HEK293 (cell line): ENCODE results near the gene WDR75.

ENCODE experiments used
- CTCF ChIA-PET: fragments of 350-600 bp; formaldehyde crosslinking; extraction: SDS; loops from one replicate; lab custom pipeline; 2021; ENCODE audit warnings: antibody characterized with exemption; lab: Yijun Ruan, JAX
- POLR2A ChIA-PET: fragments of 300-600 bp; formaldehyde crosslinking; extraction: SDS; loops from one replicate; lab custom pipeline; 2020; ENCODE audit warnings: antibody characterized with exemption, inconsistent platforms; lab: Yijun Ruan, JAX
- H3K27ac ChIP-seq: fragments of 200-500 bp; sonication (Bioruptor generic); 2 replicates; pipeline ENCODE4 v1.5.1; 2014; ENCODE audit warnings: low read depth, low read length, control low read depth, inconsistent platforms; ENCODE audit errors: extremely low read depth
- H3K36me3 ChIP-seq, 2 experiments: fragments of 200-500 bp in 1 of 2; sonication (Bioruptor generic) in 1 of 2; 1 replicate in 1 of 2; 2 replicates in 1 of 2; pipeline ENCODE4 v1.5.1; 2014 to 2017; ENCODE audit warnings: inconsistent platforms in 2 of 2, low read length in 2 of 2; ENCODE audit not compliant: control insufficient read depth in 2 of 2, insufficient read depth in 1 of 2
- H3K4me1 ChIP-seq: fragments of 200-500 bp; sonication (Bioruptor generic); 2 replicates; pipeline ENCODE4 v1.5.1; 2014; ENCODE audit warnings: mild to moderate bottlenecking, low read length, inconsistent platforms; ENCODE audit not compliant: control insufficient read depth, insufficient read depth
- H3K4me3 ChIP-seq: 2 replicates; pipeline ENCODE4 v1.5.1; 2011; ENCODE audit warnings: low read depth, mild to moderate bottlenecking, control low read depth, low read length, moderate library complexity
- H3K9me3 ChIP-seq: fragments of 200-500 bp; sonication (Bioruptor generic); 2 replicates; pipeline ENCODE4 v1.5.1; 2014; ENCODE audit warnings: low read depth, low read length, inconsistent platforms; ENCODE audit not compliant: control insufficient read depth, insufficient read depth
- BCL11A ChIP-seq: fragments of 450-650 bp; formaldehyde crosslinking; IDR thresholded peaks from 2 replicates; pipeline ENCODE4 v1.5.1; 2016; ENCODE audit warnings: low read depth, missing biosample characterization, missing genetic modification characterization
- FEZF1 ChIP-seq: fragments of 450-650 bp; formaldehyde crosslinking; IDR thresholded peaks from 2 replicates; pipeline ENCODE4 v1.5.1; 2016; ENCODE audit warnings: missing biosample characterization, missing genetic modification characterization
- GFI1B ChIP-seq: fragments of 450-650 bp; formaldehyde crosslinking; IDR thresholded peaks from 2 replicates; pipeline ENCODE4 v1.5.1; 2016; ENCODE audit warnings: missing biosample characterization, missing genetic modification characterization
- HOXD13 ChIP-seq: sonication (generic); formaldehyde crosslinking; IDR thresholded peaks from 2 replicates; pipeline ENCODE4 v1.8.0; 2022; ENCODE audit warnings: missing genetic modification reagents, borderline replicate concordance
- OSR2 ChIP-seq: fragments of 450-650 bp; formaldehyde crosslinking; IDR thresholded peaks from 2 replicates; pipeline ENCODE4 v1.5.1; 2016; ENCODE audit warnings: missing biosample characterization, missing genetic modification characterization
- PATZ1 ChIP-seq: fragments of 450-650 bp; formaldehyde crosslinking; IDR thresholded peaks from 2 replicates; pipeline ENCODE4 v1.5.1; 2016; ENCODE audit warnings: missing biosample characterization, missing genetic modification characterization
- PRDM1 ChIP-seq: fragments of 450-650 bp; formaldehyde crosslinking; IDR thresholded peaks from 2 replicates; pipeline ENCODE4; 2016; ENCODE audit warnings: missing biosample characterization, missing genetic modification characterization
- REPIN1 ChIP-seq: fragments of 450-650 bp; formaldehyde crosslinking; IDR thresholded peaks from 2 replicates; pipeline ENCODE4 v1.5.1; 2017; ENCODE audit warnings: missing biosample characterization, missing genetic modification characterization, low read depth
- SETDB1 ChIP-seq: IDR thresholded peaks from one replicate; pipeline ENCODE4 v1.6.1; 2017; ENCODE audit warnings: mild to moderate bottlenecking, low read length, moderate library complexity, mixed read lengths; ENCODE audit not compliant: insufficient read length
- TCF7L2 ChIP-seq: IDR thresholded peaks from 2 replicates; pipeline ENCODE4 v1.6.1; 2011; ENCODE audit warnings: low read depth, mild to moderate bottlenecking, inconsistent platforms, low read length, moderate library complexity, borderline replicate concordance
- ZFP41 ChIP-seq: fragments of 450-650 bp; formaldehyde crosslinking; IDR thresholded peaks from 2 replicates; pipeline ENCODE4 v1.5.1; 2016; ENCODE audit warnings: missing biosample characterization, missing genetic modification characterization, borderline replicate concordance
- ZNF114 ChIP-seq: fragments of 450-650 bp; formaldehyde crosslinking; IDR thresholded peaks from 2 replicates; pipeline ENCODE4 v1.5.0; 2017; ENCODE audit warnings: missing biosample characterization, missing genetic modification characterization
- ZNF121 ChIP-seq: fragments of 450-650 bp; formaldehyde crosslinking; IDR thresholded peaks from 2 replicates; pipeline ENCODE4 v1.5.1; 2016; ENCODE audit warnings: missing biosample characterization, missing genetic modification characterization
- ZNF148 ChIP-seq: fragments of 450-650 bp; formaldehyde crosslinking; IDR thresholded peaks from 2 replicates; pipeline ENCODE4 v1.5.0; 2017; ENCODE audit warnings: missing biosample characterization, missing genetic modification characterization, borderline replicate concordance
- ZNF16 ChIP-seq: fragments of 450-650 bp; formaldehyde crosslinking; IDR thresholded peaks from 2 replicates; pipeline ENCODE4 v1.5.1; 2016; ENCODE audit warnings: low read depth, missing biosample characterization, missing genetic modification characterization
- ZNF2 ChIP-seq: fragments of 450-650 bp; formaldehyde crosslinking; IDR thresholded peaks from 2 replicates; pipeline ENCODE4 v1.5.1; 2016; ENCODE audit warnings: missing biosample characterization, missing genetic modification characterization
- ZNF302 ChIP-seq: fragments of 450-650 bp; formaldehyde crosslinking; IDR thresholded peaks from 2 replicates; pipeline ENCODE4 v1.5.1; 2016; ENCODE audit warnings: missing biosample characterization, missing genetic modification characterization, low read depth
- ZNF311 ChIP-seq: fragments of 450-650 bp; formaldehyde crosslinking; IDR thresholded peaks from 2 replicates; pipeline ENCODE4 v1.5.1; 2017; ENCODE audit warnings: missing biosample characterization, missing genetic modification characterization, borderline replicate concordance
- ZNF341 ChIP-seq: fragments of 450-650 bp; formaldehyde crosslinking; IDR thresholded peaks from 2 replicates; pipeline ENCODE4; 2016; ENCODE audit warnings: low read depth, missing biosample characterization, missing genetic modification characterization
- ZNF366 ChIP-seq: fragments of 450-650 bp; formaldehyde crosslinking; conservative IDR thresholded peaks from 2 replicates; pipeline ENCODE4 v1.5.1; 2016; ENCODE audit warnings: missing biosample characterization, missing genetic modification characterization
- ZNF514 ChIP-seq: fragments of 450-650 bp; formaldehyde crosslinking; IDR thresholded peaks from 2 replicates; pipeline ENCODE4 v1.5.1; 2016; ENCODE audit warnings: missing biosample characterization, missing genetic modification characterization
- ZNF654 ChIP-seq: fragments of 450-650 bp; formaldehyde crosslinking; IDR thresholded peaks from 2 replicates; pipeline ENCODE4 v1.5.1; 2016; ENCODE audit warnings: low read depth, missing biosample characterization, missing genetic modification characterization
- ZNF664 ChIP-seq: fragments of 450-650 bp; formaldehyde crosslinking; IDR thresholded peaks from 2 replicates; pipeline ENCODE4 v1.5.1; 2016; ENCODE audit warnings: missing biosample characterization, missing genetic modification characterization
- ZSCAN30 ChIP-seq: fragments of 450-650 bp; IDR thresholded peaks from 2 replicates; pipeline ENCODE4 v1.5.1; 2018; ENCODE audit warnings: missing biosample characterization, mild to moderate bottlenecking, missing genetic modification characterization, moderate library complexity
- ZXDB ChIP-seq: fragments of 450-650 bp; formaldehyde crosslinking; IDR thresholded peaks from 2 replicates; pipeline ENCODE4 v1.5.1; 2016; ENCODE audit warnings: missing biosample characterization, missing genetic modification characterization
- TF ChIP-seq, protein P1 (sequence below): fragments of 450-650 bp; formaldehyde crosslinking; IDR thresholded peaks from 2 replicates; pipeline ENCODE4 v1.5.1; 2016; ENCODE audit warnings: missing biosample characterization, missing genetic modification characterization
- TF ChIP-seq, protein P2 (sequence below): fragments of 450-650 bp; formaldehyde crosslinking; IDR thresholded peaks from 2 replicates; pipeline ENCODE4 v1.5.1; 2016; ENCODE audit warnings: missing biosample characterization, missing genetic modification characterization

WDR75 gene

GRCh38 chr2:189465478-189465877 is 24.2 kb downstream of the WDR75 start:
- ChIA-PET POLR2A (no interaction called here), CTCF (interaction anchor here (1.2 to 1.5 kb wide), 2 partner anchors 9 to 196 kb away, joined by 3 to 7 read pairs; partner anchors contain the start of gene ASNSD1)
- Histone ChIP-seq H3K4me1 (peaks cover 6% of the 10 kb centered on the region; the same call in 1 of the 2 replicates), H3K9me3 (no peaks in the 10 kb centered on the region), H3K4me3 (no peak overlapping the region), H3K36me3 (peaks cover 31 to 93% of the 10 kb centered on the region in 2 experiments), H3K27ac (no peak overlapping the region)
- TF ChIP-seq ZXDB (tag by site-specific recombination) (peak; percentile 62), GFI1B (tag by site-specific recombination) (no peak), FEZF1 (tag by site-specific recombination) (peak; percentile 84), ZNF311 (no peak), PRDM1 (tag by site-specific recombination) (no peak), ZNF114 (tag by site-specific recombination) (no peak), TCF7L2 (peak; percentile 77; the same call in 1 of the 2 replicates), ZSCAN30 (tag by site-specific recombination) (peak; percentile 30; the same call in 1 of the 2 replicates), ZNF514 (tag by site-specific recombination) (no peak), ZNF341 (tag by site-specific recombination) (peak; percentile 43; the same call in 1 of the 2 replicates)

DNA sequence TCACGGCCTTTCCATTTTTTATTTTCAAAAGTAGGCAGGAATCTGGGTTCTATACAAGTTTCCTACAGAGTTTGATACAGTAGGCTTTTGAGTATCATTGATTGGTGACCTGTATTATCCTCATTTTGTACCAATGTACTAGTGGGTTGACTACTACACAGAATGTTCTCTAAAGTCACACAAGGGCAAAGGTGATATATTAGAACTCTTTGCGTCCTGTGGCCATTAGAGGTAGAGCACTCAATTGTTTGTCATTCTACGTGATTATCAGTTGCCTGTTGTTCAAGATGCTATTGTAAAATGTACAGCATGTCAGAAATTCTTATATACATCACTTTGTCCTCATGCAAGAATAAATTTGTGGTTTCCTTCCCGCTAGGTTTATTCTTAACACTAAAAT is 24.8 kb downstream of the WDR75 start:
- H3K36me3 ChIP-seq: peaks cover 35 to 92% of the 10 kb centered on the region in 2 experiments
- H3K27ac ChIP-seq: no peak overlapping the region
- POLR2A ChIA-PET: no interaction called here
- H3K9me3 ChIP-seq: no peaks in the 10 kb centered on the region
- CTCF ChIA-PET: interaction anchor here (0.6 to 1.2 kb wide), 2 partner anchors 36 to 195 kb away, joined by 3 read pairs; partner anchors contain the start of gene ASNSD1
- H3K4me1 ChIP-seq: peaks cover 6% of the 10 kb centered on the region; the same call in 1 of the 2 replicates
- H3K4me3 ChIP-seq: no peak overlapping the region
- no peak for TF ChIP-seq SETDB1
- TF ChIP-seq ZNF366 (tag by site-specific recombination): no peak
- TF ChIP-seq ZNF16 (tag by site-specific recombination): no peak
- TF ChIP-seq REPIN1 (tag by site-specific recombination): no peak
- TF ChIP-seq ZFP41 (tag by site-specific recombination): no peak
- no peak for TF ChIP-seq ZNF121 (tag by site-specific recombination)
- no peak for TF ChIP-seq BCL11A (tag by site-specific recombination)
- TF ChIP-seq, protein P1, sequence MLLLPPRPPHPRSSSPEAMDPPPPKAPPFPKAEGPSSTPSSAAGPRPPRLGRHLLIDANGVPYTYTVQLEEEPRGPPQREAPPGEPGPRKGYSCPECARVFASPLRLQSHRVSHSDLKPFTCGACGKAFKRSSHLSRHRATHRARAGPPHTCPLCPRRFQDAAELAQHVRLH (tag by site-specific recombination): no peak
- TF ChIP-seq ZNF302 (tag by site-specific recombination): no peak
- TF ChIP-seq, protein P2, sequence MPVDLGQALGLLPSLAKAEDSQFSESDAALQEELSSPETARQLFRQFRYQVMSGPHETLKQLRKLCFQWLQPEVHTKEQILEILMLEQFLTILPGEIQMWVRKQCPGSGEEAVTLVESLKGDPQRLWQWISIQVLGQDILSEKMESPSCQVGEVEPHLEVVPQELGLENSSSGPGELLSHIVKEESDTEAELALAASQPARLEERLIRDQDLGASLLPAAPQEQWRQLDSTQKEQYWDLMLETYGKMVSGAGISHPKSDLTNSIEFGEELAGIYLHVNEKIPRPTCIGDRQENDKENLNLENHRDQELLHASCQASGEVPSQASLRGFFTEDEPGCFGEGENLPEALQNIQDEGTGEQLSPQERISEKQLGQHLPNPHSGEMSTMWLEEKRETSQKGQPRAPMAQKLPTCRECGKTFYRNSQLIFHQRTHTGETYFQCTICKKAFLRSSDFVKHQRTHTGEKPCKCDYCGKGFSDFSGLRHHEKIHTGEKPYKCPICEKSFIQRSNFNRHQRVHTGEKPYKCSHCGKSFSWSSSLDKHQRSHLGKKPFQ (tag by site-specific recombination): no peak
- TF ChIP-seq HOXD13 (CRISPR knock-in tag): no peak
- no peak for TF ChIP-seq ZNF664 (tag by site-specific recombination)

DNA sequence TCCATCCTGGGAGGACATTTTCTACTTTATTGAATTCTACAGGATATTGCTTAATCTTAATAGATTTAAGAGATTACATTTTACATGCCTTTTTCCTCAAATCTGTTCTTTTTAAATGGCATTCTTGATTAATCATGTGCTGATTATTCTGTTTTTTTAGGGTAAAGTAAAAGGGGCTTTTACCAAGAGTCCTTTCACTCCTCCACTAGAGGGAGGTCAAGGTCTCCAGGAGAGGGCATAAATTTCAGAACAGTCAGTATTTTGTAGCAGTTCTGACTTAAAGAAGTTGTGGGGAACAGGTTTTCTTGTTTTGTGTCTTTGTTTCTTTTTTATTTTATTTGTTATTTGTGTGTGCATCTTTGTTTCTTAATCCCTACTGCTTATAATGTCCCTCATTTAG is 25.4 kb downstream of the WDR75 start:
- H3K4me1 ChIP-seq: peaks cover 6% of the 10 kb centered on the region; the same call in 1 of the 2 replicates
- ChIA-PET POLR2A (no interaction called here), CTCF (interaction anchor here (0.7 to 1.2 kb wide), 3 partner anchors 166 to 232 kb away, joined by 3 read pairs; partner anchors contain the start of gene ASNSD1)
- H3K9me3 ChIP-seq: no peaks in the 10 kb centered on the region
- no peak overlapping the region for H3K4me3 ChIP-seq
- H3K27ac ChIP-seq: no peak overlapping the region
- H3K36me3 ChIP-seq: peaks cover 38 to 93% of the 10 kb centered on the region in 2 experiments
- TF ChIP-seq OSR2 (tag by site-specific recombination) (no peak), ZNF654 (peak; percentile 32; the same call in 1 of the 2 replicates), ZNF302 (tag by site-specific recombination) (no peak), ZNF311 (no peak), PATZ1 (no peak), ZNF148 (no peak), ZNF2 (no peak)
